Glutamatergic neuron (in vitro differentiated cells): Measurements from ENCODE around the gene TAF11. TPM values are rescaled to one million over a fixed set of nuclear protein-coding genes. Genes with fewer than 3 reads are reported as not detected.
"Not testable (repeated sequence)": the region's sequence is repeated elsewhere in the genome, so short reads cannot be mapped to it uniquely, and the experiment has no call there.

ENCODE experiments used
- DNase-seq: peaks from one replicate; pipeline ENCODE4 v3.0.0; 2022
- H3K27ac Mint-ChIP-seq: one replicate; pipeline ENCODE4 v1.8.0; 2020; ENCODE audit warnings: mild to moderate bottlenecking, mixed read lengths, inconsistent platforms; ENCODE audit not compliant: unreplicated experiment
- H3K27me3 Mint-ChIP-seq: one replicate; pipeline ENCODE4 v1.8.0; 2020; ENCODE audit warnings: mild to moderate bottlenecking, moderate library complexity, mixed read lengths, inconsistent platforms; ENCODE audit not compliant: unreplicated experiment
- H3K36me3 Mint-ChIP-seq: one replicate; pipeline ENCODE4 v1.8.0; 2020; ENCODE audit warnings: mild to moderate bottlenecking, mixed read lengths, inconsistent platforms; ENCODE audit not compliant: unreplicated experiment
- H3K4me1 Mint-ChIP-seq: one replicate; pipeline ENCODE4 v1.8.0; 2020; ENCODE audit warnings: mild to moderate bottlenecking, low read depth, mixed read lengths, inconsistent platforms; ENCODE audit not compliant: unreplicated experiment
- H3K4me3 Mint-ChIP-seq: one replicate; pipeline ENCODE4 v1.8.0; 2020; ENCODE audit warnings: mild to moderate bottlenecking, mixed read lengths, inconsistent platforms; ENCODE audit not compliant: unreplicated experiment
- H3K9me3 Mint-ChIP-seq: one replicate; pipeline ENCODE4 v1.8.0; 2020; ENCODE audit warnings: mild to moderate bottlenecking, moderate library complexity, mixed read lengths, inconsistent platforms; ENCODE audit not compliant: unreplicated experiment
- total RNA-seq: library from RNA; stranded (reverse); fragmentation: NEBNext Ultra II Directional; extraction: Animal tissue kit (Norgen Biotek cat#: 25700); gene quantifications from one replicate; pipeline ENCODE4 v1.2.1, GENCODE V29; 2021; ENCODE audit not compliant: unreplicated experiment
- TF ChIP-seq, protein P1 (sequence below): fragments of 200-600 bp; sonication (generic); IDR thresholded peaks from one replicate; pipeline ENCODE4 v1.5.0; 2021; ENCODE audit not compliant: partially characterized antibody, unreplicated experiment

The TAF11 gene
- total RNA-seq, 1 donor from 2014 or later: 48.5 TPM

DNA sequence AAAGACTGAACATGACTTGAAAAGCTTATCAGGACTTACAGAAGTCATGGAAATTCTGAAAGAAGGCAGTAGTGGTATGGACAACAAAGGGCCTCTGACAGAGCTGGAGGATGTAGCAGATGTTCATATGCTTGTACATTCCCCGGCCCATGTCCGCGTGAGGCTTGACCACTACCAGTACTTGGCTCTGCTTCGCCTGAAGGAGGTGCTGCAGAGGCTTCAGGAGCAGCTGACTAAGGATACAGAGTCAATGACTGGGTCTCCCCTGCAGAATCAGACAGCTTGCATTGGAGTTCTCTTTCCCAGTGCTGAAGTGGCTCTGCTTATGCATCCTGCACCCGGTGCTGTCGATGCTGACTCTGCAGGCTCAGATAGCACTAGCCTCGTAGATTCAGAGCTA lies 29.2 kb downstream of the TAF11 start:
- no peaks in the 10 kb centered on the region for H3K4me1 Mint-ChIP-seq
- TF ChIP-seq, protein P1, sequence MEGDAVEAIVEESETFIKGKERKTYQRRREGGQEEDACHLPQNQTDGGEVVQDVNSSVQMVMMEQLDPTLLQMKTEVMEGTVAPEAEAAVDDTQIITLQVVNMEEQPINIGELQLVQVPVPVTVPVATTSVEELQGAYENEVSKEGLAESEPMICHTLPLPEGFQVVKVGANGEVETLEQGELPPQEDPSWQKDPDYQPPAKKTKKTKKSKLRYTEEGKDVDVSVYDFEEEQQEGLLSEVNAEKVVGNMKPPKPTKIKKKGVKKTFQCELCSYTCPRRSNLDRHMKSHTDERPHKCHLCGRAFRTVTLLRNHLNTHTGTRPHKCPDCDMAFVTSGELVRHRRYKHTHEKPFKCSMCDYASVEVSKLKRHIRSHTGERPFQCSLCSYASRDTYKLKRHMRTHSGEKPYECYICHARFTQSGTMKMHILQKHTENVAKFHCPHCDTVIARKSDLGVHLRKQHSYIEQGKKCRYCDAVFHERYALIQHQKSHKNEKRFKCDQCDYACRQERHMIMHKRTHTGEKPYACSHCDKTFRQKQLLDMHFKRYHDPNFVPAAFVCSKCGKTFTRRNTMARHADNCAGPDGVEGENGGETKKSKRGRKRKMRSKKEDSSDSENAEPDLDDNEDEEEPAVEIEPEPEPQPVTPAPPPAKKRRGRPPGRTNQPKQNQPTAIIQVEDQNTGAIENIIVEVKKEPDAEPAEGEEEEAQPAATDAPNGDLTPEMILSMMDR: no peak
- no peaks in the 10 kb centered on the region for H3K27me3 Mint-ChIP-seq
- H3K36me3 Mint-ChIP-seq: no peaks in the 10 kb centered on the region
- H3K4me3 Mint-ChIP-seq: no peak overlapping the region
- H3K27ac Mint-ChIP-seq: no peak overlapping the region
- DNase-seq: no peak
- no peaks in the 10 kb centered on the region for H3K9me3 Mint-ChIP-seq

DNA sequence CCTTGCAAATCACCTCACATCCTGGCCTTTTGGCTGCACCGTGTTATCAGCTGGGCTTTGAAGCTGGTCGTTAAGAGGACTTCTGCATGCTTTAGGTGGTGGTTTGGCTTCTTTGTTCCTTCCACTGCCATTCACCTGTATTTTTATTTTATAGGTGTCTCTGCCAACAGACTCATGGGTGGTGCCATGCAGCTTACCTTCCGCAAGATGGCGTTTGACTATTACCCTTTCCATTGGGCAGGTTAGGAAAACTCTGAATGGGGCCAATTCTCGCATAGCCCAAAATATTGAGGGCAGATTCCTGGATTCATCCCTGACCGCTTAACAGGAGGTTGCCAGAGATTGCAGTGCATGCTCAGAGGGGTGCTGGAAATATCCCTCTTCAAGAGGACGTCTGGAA lies 32.4 kb downstream of the TAF11 start:
- H3K27ac Mint-ChIP-seq: no peak overlapping the region
- no peak overlapping the region for H3K4me3 Mint-ChIP-seq
- TF ChIP-seq, protein P1: no peak
- H3K4me1 Mint-ChIP-seq: no peaks in the 10 kb centered on the region
- no peaks in the 10 kb centered on the region for H3K9me3 Mint-ChIP-seq
- H3K36me3 Mint-ChIP-seq: no peaks in the 10 kb centered on the region
- DNase-seq: no peak
- no peaks in the 10 kb centered on the region for H3K27me3 Mint-ChIP-seq

DNA sequence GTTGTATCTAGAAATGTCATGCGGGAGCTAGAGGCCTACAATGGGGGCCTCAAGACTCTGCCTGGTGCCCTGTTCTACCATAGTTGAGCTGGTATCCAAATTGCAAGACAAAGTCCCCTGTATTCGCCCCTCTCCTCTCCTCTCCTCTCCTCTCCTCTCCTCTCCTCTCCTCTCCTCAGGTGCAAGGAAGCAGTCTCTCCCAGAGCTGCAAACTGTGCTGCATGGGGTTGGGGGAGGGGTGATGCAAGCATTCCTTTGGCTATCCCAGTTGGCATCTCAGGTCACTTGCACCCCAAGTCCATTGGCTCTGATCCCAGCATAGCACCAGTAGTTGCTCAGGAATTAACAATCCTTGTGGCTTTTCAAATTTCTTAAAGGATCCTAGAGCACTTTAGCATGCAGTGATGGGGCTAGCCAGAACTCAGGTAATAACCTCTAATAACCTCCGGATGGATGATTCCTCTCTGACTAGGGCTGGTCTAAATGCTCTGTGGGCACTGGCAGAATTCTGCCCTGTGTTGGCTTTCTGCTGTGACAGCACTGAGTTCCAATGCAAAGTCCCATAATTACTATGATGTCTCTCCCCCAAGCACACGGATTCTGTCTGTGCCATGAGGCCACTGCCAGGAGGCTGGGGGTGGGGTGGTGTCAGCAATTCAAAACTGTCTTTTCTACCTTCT lies 35.3 kb downstream of the TAF11 start:
- no peaks in the 10 kb centered on the region for H3K9me3 Mint-ChIP-seq
- no peak overlapping the region for H3K27ac Mint-ChIP-seq
- no peaks in the 10 kb centered on the region for H3K4me1 Mint-ChIP-seq
- H3K4me3 Mint-ChIP-seq: no peak overlapping the region
- TF ChIP-seq, protein P1: no peak
- H3K36me3 Mint-ChIP-seq: no peaks in the 10 kb centered on the region
- DNase-seq: no peak
- H3K27me3 Mint-ChIP-seq: no peaks in the 10 kb centered on the region

DNA sequence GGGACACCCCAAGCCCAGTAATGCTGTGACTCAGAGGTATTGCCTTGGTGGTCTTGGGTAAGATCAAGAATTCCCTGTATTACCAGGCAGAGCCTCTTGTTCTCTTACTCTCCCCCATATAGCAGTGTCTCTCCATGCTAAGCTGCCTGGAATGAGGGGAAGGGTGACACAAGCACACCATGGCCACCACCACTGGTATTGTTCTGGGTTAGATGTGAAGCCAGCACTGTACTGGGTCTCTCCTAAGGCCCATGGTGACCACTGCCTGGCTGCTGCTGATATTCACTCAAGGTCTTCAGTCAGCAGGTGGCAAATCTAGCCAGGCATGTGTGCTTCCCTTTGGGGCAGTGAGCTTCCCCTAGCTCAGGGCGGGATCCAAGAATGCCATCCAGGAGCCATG lies 36.5 kb downstream of the TAF11 start:
- Mint-ChIP-seq H3K4me1 (no peaks in the 10 kb centered on the region), H3K9me3 (no peaks in the 10 kb centered on the region), H3K4me3 (no peak overlapping the region), H3K27ac (no peak overlapping the region), H3K27me3 (no peaks in the 10 kb centered on the region), H3K36me3 (no peaks in the 10 kb centered on the region)
- TF ChIP-seq, protein P1: no peak
- DNase-seq: no peak

DNA sequence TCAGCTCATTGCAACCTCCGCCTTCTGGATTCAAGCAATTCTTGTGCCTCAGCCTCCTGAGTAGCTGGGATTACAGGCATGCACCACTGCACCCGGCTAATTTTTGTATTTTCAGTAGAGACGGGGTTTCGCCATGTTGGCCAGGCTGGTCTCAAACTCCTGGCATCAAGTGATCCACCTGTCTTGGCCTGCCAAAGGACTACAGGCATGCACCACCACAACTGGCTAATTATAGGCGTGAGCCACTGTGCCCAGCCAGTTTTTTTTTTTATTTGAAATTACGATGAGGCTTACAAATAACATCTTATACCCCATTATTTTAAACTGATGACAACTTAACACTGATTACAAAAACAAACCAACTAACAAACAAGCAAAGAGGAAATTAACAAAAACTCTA lies 38.8 kb downstream of the TAF11 start:
- H3K27ac Mint-ChIP-seq, H3K27me3 Mint-ChIP-seq, H3K9me3 Mint-ChIP-seq, H3K4me1 Mint-ChIP-seq, DNase-seq, H3K4me3 Mint-ChIP-seq, H3K36me3 Mint-ChIP-seq: not testable (repeated sequence)
